CD14-positive monocyte (primary cell): ENCODE measurements around the gene ZBTB3. TPM values are rescaled to one million over a fixed set of nuclear protein-coding genes. Genes with fewer than 3 reads are reported as not detected.

Source experiments
- DNase-seq, 3 donors: peaks; one replicate each; pipeline ENCODE4 v3.0.0-alpha.2; 2011 to 2022
- H2AFZ ChIP-seq: 2 replicates; pipeline ENCODE4 v1.6.0; 2012; ENCODE audit warnings: mild to moderate bottlenecking, low read depth, low read length, inconsistent platforms; ENCODE audit not compliant: insufficient read depth, poor library complexity, severe bottlenecking
- H3K27ac ChIP-seq, 2 donors: 1 replicate in 1 of 2; 2 replicates in 1 of 2; pipeline ENCODE4 v1.5.1; 2012 to 2013; ENCODE audit warnings: low read length in 2 of 2, control low read depth in 1 of 2, inconsistent platforms in 1 of 2, low read depth in 1 of 2, mild to moderate bottlenecking in 1 of 2
- H3K27me3 ChIP-seq, 2 donors: one replicate each; pipeline versions ENCODE4 v1.6.0 to v1.6.1; 2011 to 2013; ENCODE audit warnings: low read length in 2 of 2; ENCODE audit not compliant: control insufficient read depth in 2 of 2, insufficient read depth in 2 of 2
- H3K36me3 ChIP-seq, 2 donors: replicated peaks in 1 of 2; 1 replicate in 1 of 2; 2 replicates in 1 of 2; pipeline versions ENCODE4 v1.5.1 to v1.6.1; 2012 to 2013; ENCODE audit warnings: low read length in 2 of 2, control low read depth in 1 of 2, inconsistent platforms in 1 of 2, mild to moderate bottlenecking in 1 of 2; ENCODE audit not compliant: insufficient read depth in 2 of 2, control insufficient read depth in 1 of 2
- H3K4me1 ChIP-seq, 2 donors: 1 replicate in 1 of 2; 2 replicates in 1 of 2; pipeline versions ENCODE4 v1.5.1 to v1.6.1; 2012 to 2013; ENCODE audit warnings: low read length in 2 of 2, control low read depth in 1 of 2, inconsistent platforms in 1 of 2, mild to moderate bottlenecking in 1 of 2, moderate library complexity in 1 of 2; ENCODE audit not compliant: insufficient read depth in 2 of 2, control insufficient read depth in 1 of 2
- H3K4me2 ChIP-seq: replicated peaks from 2 replicates; pipeline ENCODE3; 2012; ENCODE audit warnings: low read length, moderate library complexity, mild to moderate bottlenecking; ENCODE audit not compliant: poor library complexity, severe bottlenecking; ENCODE audit errors: extremely low read depth
- H3K4me3 ChIP-seq, 3 experiments: fragments of 200-600 bp in 1 of 3; sonication (generic) in 1 of 3; replicated peaks in 1 of 3; 1 replicate in 2 of 3; 2 replicates in 1 of 3; pipeline ENCODE4 v1.5.1; 2011 to 2013; ENCODE audit warnings: low read length in 3 of 3, mild to moderate bottlenecking in 3 of 3, control low read depth in 2 of 3, low read depth in 2 of 3, inconsistent platforms in 1 of 3, moderate library complexity in 1 of 3
- H3K79me2 ChIP-seq: 2 replicates; pipeline ENCODE4 v1.6.0; 2012; ENCODE audit warnings: mild to moderate bottlenecking, control low read depth, inconsistent platforms, low read length, moderate library complexity; ENCODE audit not compliant: insufficient read depth
- H3K9ac ChIP-seq: 2 replicates; pipeline ENCODE4 v1.6.0; 2017; ENCODE audit warnings: low read length, mild to moderate bottlenecking; ENCODE audit not compliant: insufficient read depth, poor library complexity, severe bottlenecking
- H3K9me3 ChIP-seq, 2 donors: replicated peaks in 1 of 2; 1 replicate in 1 of 2; 2 replicates in 1 of 2; pipeline versions ENCODE4 v1.5.1 to v1.6.1; 2012 to 2013; ENCODE audit warnings: low read length in 2 of 2, control low read depth in 1 of 2; ENCODE audit not compliant: control insufficient read depth in 1 of 2, insufficient read depth in 1 of 2
- H4K20me1 ChIP-seq: 2 replicates; pipeline ENCODE4 v1.6.0; 2012; ENCODE audit warnings: mild to moderate bottlenecking, low read length, control low read depth, moderate library complexity; ENCODE audit not compliant: insufficient read depth
- H3K27ac Mint-ChIP-seq, 7 donors: one replicate each; pipeline ENCODE4 v1.8.0; 2020; ENCODE audit warnings: mild to moderate bottlenecking in 7 of 7, mixed read lengths in 7 of 7, moderate library complexity in 6 of 7, inconsistent platforms in 2 of 7
- H3K27me3 Mint-ChIP-seq, 3 donors: one replicate each; pipeline ENCODE4 v1.8.0; 2021 to 2022; ENCODE audit warnings: low read depth in 3 of 3, mild to moderate bottlenecking in 3 of 3, mixed read lengths in 3 of 3, moderate library complexity in 3 of 3, inconsistent platforms in 1 of 3
- H3K36me3 Mint-ChIP-seq, 2 donors: one replicate each; pipeline ENCODE4 v1.8.0; 2020; ENCODE audit warnings: mixed read lengths in 2 of 2, inconsistent platforms in 1 of 2, mild to moderate bottlenecking in 1 of 2
- H3K4me1 Mint-ChIP-seq: one replicate; pipeline ENCODE4 v1.8.0; 2020; ENCODE audit warnings: mild to moderate bottlenecking, mixed read lengths
- H3K4me3 Mint-ChIP-seq, 2 donors: one replicate each; pipeline ENCODE4 v1.8.0; 2020; ENCODE audit warnings: mild to moderate bottlenecking in 2 of 2, mixed read lengths in 2 of 2, moderate library complexity in 1 of 2
- H3K9me3 Mint-ChIP-seq, 7 donors: one replicate each; pipeline ENCODE4 v1.8.0; 2020 to 2022; ENCODE audit warnings: mixed read lengths in 7 of 7, mild to moderate bottlenecking in 6 of 7, moderate library complexity in 6 of 7, inconsistent platforms in 2 of 7
- CTCF ChIP-seq: fragments of 200-600 bp; IDR thresholded peaks from one replicate; pipeline ENCODE4 v1.8.0; 2022; ENCODE audit warnings: antibody characterized with exemption, mild to moderate bottlenecking
- WGBS: methylation state at CpG from one replicate; pipeline ENCODE4 v1.1.5; 2013; ENCODE audit warnings: missing lambda C conversion rate; ENCODE audit not compliant: insufficient coverage; 5-methylcytosine and 5-hydroxymethylcytosine counted together
- intact Hi-C, 2 donors: fragments of 100-400 bp; cut with micrococcal nuclease; formaldehyde crosslinking; loops; one replicate each; pipeline versions ENCODE4 v1.15.0 to v1.15.1; 2023
- polyA plus RNA-seq, 3 donors: library from polyadenylated mRNA; depleted of rRNA in 1 of 3; unstranded in 2 of 3; stranded (reverse) in 1 of 3; fragments of 300-500 nt in 2 of 3; fragments of >200 nt in 1 of 3; fragmentation: Illumina TruSeq in 2 of 3; gene quantifications; 1 replicate in 2 of 3; 2 replicates in 1 of 3; pipeline ENCODE4 v1.2.3, GENCODE V29; 2012 to 2021

The ZBTB3 gene
- polyA plus RNA-seq, 3 donors: 1.7 to 4.5 (median 2.0) TPM

GRCh38 chr11:62747475-62748160, 6.3 kb downstream of the ZBTB3 start:
- H3K9me3 Mint-ChIP-seq: no peaks in the 10 kb centered on the region
- TF ChIP-seq CTCF: no peak
- no peak overlapping the region for H3K9ac ChIP-seq
- H3K4me3 Mint-ChIP-seq: no peak overlapping the region
- 89% methylated on average over 1 of the region's 9 CpGs for WGBS
- peaks cover 9 to 23% of the 10 kb centered on the region in 2 donors for H3K36me3 ChIP-seq
- no peaks in the 10 kb centered on the region for H4K20me1 ChIP-seq
- H3K27ac ChIP-seq: no peak overlapping the region
- no peak overlapping the region for H2AFZ ChIP-seq
- no peaks in the 10 kb centered on the region for H3K27me3 Mint-ChIP-seq
- no peaks in the 10 kb centered on the region for H3K27me3 ChIP-seq
- peaks cover 10 to 38% of the 10 kb centered on the region in 2 donors for H3K36me3 Mint-ChIP-seq
- H3K9me3 ChIP-seq: no peaks in the 10 kb centered on the region
- H3K4me1 Mint-ChIP-seq: peaks cover 13% of the 10 kb centered on the region
- intact Hi-C loops: no loop called here
- H3K4me3 ChIP-seq: no peak overlapping the region
- no peak overlapping the region for H3K27ac Mint-ChIP-seq
- no peak overlapping the region for H3K4me2 ChIP-seq
- no peak for DNase-seq
- peaks cover 0 to under 1% of the 10 kb centered on the region in 2 donors for H3K4me1 ChIP-seq
- peaks cover 26% of the 10 kb centered on the region for H3K79me2 ChIP-seq

DNA sequence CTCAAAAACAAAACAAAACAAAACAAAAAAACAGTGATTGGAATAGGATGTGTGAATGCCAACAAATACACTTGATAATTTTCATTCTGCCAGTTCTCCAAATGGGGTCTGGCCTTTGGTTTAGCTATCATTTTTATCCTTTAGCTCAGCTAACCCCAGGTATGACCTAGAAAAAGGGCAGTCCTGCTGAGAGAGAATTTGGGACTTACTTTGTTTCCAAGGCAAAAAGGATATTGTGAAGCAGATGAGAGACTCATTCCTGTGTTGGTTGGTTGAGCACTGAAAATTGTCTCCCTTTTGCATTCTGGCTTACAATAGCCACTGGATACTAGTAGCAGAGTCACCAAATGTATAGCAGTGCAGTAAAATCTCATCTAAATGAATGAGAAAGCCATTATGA, 16.8 kb downstream of the ZBTB3 start:
- no peaks in the 10 kb centered on the region for H3K27me3 ChIP-seq
- intact Hi-C loops: no loop called here
- Mint-ChIP-seq H3K4me1 (no peaks in the 10 kb centered on the region), H3K36me3 (peaks cover 49 to 88% of the 10 kb centered on the region in 2 donors), H3K4me3 (no peak overlapping the region), H3K27ac (no peak overlapping the region), H3K27me3 (no peaks in the 10 kb centered on the region), H3K9me3 (no peaks in the 10 kb centered on the region)
- no peak overlapping the region for H3K4me3 ChIP-seq
- no peaks in the 10 kb centered on the region for H3K9me3 ChIP-seq
- no peak for TF ChIP-seq CTCF
- H2AFZ ChIP-seq: no peak overlapping the region
- H3K9ac ChIP-seq: no peak overlapping the region
- H3K4me1 ChIP-seq: no peaks in the 10 kb centered on the region
- DNase-seq: no peak
- peaks cover 63 to 90% of the 10 kb centered on the region in 2 donors for H3K36me3 ChIP-seq
- H3K79me2 ChIP-seq: peaks cover 26% of the 10 kb centered on the region
- peaks cover 7% of the 10 kb centered on the region for H4K20me1 ChIP-seq
- no peak overlapping the region for H3K27ac ChIP-seq
- H3K4me2 ChIP-seq: no peak overlapping the region
